GM21381 (cell line): ENCODE results near the gene OSBPL6.
A peak's percentile ranks its signal among the peaks of the same experiment; 100 is the strongest.

Experiments used
- ATAC-seq: cut with Tn5 transposase; IDR thresholded peaks from one replicate; pipeline ENCODE4 v1.9.1; 2021; ENCODE audit warnings: mild to moderate bottlenecking, moderate library complexity; ENCODE audit not compliant: unreplicated experiment

OSBPL6 gene

DNA sequence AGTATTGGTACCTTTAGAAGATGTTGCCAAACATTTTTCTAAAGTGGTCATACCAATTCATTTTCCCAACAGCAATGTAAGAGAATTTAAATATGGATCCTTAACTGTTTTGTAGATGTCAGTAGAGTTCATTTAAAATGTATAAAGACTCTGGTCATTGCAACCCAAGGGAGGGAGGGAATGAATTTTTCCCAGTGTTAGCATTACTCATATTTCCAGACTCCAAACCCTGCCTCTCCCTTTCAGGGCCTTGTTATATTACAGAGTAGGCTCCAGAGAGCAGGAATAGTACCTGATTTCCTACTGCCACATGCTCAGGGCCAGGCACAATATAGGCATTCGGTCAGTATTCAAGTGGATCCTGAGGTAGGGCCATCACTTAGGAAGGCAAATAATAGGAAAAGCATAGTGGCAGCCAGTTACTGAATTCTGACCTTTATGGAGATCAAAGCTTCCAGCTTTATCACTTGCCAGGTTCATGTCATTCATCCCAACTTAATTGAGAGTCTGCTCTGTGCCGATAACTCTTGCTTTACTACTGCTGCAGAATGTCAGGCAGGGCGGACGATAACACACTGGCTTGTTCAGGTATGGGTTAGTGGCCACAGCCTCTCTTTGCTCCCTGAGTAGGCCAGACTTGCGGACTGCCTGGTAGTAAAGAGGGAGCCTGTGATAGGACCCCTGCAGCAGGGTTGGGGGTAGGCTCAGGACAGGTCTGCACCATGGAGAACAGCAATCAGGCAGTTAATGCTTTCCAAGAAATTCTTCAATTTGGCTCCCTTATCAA is 75.3 kb downstream of the OSBPL6 start:
- no peak for ATAC-seq

- no peak for ATAC-seq
Measured at GRCh38 chr2:178270338-178270737, 76.0 kb downstream of the OSBPL6 start.

DNA sequence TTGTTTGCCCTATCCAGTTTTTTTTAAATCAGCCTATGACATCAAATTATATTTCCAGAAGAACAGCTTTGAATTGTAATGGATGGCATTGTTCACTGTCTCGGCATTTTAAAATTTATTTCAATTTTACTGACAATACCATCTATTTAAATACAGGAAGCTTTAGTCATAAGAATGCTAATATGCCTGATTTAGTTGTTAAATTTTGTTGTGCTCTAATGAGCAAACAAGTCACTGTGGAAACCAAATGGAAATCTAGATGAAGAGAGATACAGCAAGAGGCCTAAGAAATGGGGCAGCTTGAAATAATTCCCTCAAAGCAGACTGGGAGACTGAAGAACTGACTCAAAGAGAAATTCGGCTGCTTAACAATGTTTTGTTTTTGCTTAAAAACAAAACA is 76.8 kb downstream of the OSBPL6 start:
- no peak for ATAC-seq

- ATAC-seq: no peak
Measured at GRCh38 chr2:178271629-178272333, 77.5 kb downstream of the OSBPL6 start.

GRCh38 chr2:178273787-178274360 is 79.6 kb downstream of the OSBPL6 start:
- no peak for ATAC-seq

DNA sequence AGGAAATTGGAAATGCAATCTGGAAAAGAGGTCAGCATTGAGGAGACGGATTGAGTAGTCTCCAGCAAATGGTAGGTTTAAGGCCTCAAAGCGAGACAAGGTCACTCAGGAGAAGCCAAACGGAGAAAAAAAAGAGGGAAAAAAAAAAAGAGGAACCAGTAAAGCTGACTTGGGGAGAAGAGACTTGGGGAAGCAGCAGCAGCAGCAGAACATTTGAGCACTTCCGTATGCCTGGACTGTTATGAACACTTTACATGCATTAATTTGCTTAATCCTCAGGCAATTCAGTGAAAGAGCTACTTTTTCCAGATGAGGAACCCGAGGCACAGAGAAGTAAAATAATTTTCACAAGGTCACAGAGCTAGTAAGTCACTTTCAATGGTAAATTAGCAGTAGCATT is 81.3 kb downstream of the OSBPL6 start:
- no peak for ATAC-seq

- no peak for ATAC-seq
Measured at GRCh38 chr2:178277741-178278197, 83.5 kb downstream of the OSBPL6 start.

- no peak for ATAC-seq
Measured at GRCh38 chr2:178279142-178279541, 84.8 kb downstream of the OSBPL6 start.

DNA sequence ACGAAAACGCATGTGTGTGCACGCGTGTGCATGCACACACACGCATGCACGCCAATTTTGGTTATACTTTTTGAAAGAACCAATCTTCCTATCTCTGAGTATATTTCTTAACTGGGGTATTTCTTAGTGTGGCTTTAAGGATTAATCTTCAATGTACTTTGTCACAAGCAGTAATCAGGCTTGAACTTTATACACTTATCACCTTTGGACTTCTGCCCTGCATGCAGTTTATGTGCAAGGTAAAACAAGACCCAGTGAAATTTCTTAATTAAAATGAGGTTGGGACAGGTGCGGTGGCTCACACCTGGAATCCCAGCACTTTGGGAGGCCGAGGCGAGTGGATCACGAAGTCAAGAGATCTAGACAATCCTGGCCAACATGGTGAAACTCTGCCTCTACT is 85.3 kb downstream of the OSBPL6 start:
- ATAC-seq: no peak

- peak; percentile 65 for ATAC-seq
Measured at GRCh38 chr2:178280244-178280852, 86.0 kb downstream of the OSBPL6 start.

- ATAC-seq: no peak
Measured at GRCh38 chr2:178282075-178282815, 87.9 kb downstream of the OSBPL6 start.

DNA sequence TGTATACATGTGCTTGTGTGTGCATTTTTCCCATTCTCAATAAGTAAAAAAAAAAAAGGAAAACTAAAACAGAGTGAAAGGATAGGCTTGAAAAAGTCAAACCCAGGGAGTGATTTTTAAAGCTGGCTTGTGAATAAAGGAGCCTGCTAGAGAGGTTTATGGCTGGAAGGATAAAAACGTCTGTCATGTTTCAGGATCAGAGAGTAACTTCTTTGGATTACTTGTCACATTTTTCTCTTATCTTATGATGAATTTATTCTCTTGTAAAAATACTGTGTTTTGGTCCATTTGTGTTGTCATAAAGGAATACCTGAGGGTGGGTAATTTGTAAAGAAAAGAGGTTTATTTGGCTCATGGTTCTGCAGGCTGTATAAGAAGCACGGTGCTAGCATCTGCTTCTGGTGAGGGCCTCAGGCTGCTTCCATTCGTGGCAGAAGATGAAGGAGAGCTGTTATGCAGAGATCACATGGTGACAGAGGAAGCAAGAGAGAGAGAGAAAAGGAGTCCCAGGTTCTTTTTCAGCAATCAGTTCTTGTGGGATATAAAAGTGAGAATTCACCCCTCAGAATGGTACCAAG is 89.1 kb downstream of the OSBPL6 start:
- ATAC-seq: no peak

DNA sequence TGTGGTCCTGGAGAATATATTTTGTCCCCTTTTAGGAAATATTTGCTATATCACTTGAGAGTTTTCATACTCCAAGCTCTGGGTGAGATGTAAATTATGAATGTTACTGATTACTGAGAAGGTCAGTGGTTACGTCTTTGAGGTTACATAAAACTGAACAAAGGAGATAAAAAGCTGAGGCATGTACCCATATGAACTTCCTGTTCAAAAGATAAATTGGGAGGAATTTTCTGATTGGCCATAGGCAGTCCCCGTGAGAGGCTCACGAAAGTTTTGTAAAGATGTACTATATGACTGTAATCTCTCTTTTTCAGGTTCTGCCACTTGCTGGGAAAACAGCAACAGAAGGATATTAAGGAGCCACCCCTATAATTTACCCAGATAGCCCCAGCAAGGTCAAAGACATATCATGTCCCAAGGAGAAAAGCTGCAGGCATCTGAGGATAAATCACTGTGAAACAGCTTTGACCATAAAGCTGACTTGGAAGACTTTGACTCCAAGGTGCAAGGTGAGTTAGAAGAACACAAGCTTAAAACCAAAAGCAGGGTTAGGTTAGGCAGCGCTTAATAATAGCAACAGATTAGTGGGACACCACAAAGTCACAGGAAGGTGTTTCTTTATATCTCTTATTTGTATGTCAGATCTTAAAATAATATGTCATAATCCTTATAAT is 90.4 kb downstream of the OSBPL6 start:
- ATAC-seq: no peak

GRCh38 chr2:178285287-178285615 is 90.9 kb downstream of the OSBPL6 start:
- no peak for ATAC-seq

GRCh38 chr2:178286636-178287035 is 92.3 kb downstream of the OSBPL6 start:
- no peak for ATAC-seq

- ATAC-seq: no peak
Measured at GRCh38 chr2:178287652-178288344, 93.5 kb downstream of the OSBPL6 start.

- ATAC-seq: no peak
Measured at GRCh38 chr2:178291703-178292102, 97.4 kb downstream of the OSBPL6 start.

DNA sequence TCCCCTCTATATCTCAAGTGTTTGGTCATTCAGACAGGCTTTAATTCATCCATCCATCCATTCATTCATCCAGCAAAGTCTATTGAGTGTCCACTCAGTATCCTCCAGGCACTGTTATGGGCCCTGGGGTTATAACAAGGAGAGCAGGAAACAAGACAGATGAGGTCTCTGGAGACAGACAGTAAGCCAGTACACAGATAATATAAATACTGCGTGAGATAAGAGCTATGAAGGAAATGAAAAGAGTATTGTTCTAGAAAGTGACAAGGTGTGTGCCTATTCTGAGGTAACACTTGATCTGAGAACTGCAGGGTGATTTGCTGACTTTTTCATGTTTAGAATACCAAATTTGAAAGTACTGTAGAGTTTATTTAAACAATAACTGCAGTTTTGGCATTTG is 98.3 kb downstream of the OSBPL6 start:
- ATAC-seq: no peak

- no peak for ATAC-seq
Measured at GRCh38 chr2:178295115-178295514, 100.8 kb downstream of the OSBPL6 start.
